DMS 273 treated with DMSO at 0.1 percent for 48 hours (cell line): Measurements from ENCODE around the gene PTS.
A peak's percentile ranks its signal among the peaks of the same experiment; 100 is the strongest.

Source experiments
- DNase-seq: peaks from one replicate; lab custom pipeline; 2025; lab: John Stamatoyannopoulos, UW

PTS gene

GRCh38 chr11:112265659-112266409 is 39.6 kb downstream of the PTS start:
- no peak for DNase-seq

GRCh38 chr11:112266410-112266778 is 40.2 kb downstream of the PTS start:
- no peak for DNase-seq

DNA sequence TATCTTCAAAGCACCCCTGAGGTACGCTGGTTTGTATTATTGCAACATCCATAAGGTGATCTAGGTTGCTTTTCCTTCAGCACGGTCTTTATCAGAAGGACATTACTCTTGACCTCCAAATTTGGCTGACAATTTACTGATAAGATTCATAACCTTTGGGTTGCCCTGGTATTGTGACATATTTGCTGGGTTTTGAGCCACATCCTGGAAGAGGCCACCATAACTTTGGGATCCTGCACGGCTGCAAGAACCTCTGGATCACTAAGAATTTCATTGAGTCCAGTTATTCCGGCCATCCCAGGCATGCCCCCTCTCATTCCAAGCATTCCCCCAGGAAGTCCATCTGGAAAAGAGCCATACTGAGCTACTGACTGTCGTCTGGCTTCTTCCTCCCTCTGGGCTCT is 41.0 kb downstream of the PTS start:
- no peak for DNase-seq

- DNase-seq, result no peak
Measured at GRCh38 chr11:112268406-112268805, 42.2 kb downstream of the PTS start.

DNA sequence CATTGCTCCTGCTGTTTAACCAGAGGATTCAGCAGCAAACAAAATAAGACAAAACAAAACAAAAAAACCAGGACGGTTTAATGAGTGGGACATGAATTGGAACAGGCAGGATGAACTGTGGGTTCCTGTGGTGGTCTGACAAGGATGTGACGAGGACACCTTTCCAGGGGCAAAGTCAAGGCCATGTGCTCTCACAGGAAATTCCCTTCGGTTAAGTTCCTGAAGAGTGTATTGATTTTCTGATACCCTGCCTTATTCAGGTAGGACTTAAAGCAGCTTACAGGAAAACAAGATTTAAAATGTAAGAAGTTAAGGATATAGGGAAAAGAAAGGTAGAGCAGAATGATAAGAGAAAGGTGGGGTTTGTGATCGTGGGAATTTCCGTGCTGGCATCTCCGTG is 42.9 kb downstream of the PTS start:
- DNase-seq, result no peak

- no peak for DNase-seq
Measured at GRCh38 chr11:112270551-112271180, 44.4 kb downstream of the PTS start.

DNA sequence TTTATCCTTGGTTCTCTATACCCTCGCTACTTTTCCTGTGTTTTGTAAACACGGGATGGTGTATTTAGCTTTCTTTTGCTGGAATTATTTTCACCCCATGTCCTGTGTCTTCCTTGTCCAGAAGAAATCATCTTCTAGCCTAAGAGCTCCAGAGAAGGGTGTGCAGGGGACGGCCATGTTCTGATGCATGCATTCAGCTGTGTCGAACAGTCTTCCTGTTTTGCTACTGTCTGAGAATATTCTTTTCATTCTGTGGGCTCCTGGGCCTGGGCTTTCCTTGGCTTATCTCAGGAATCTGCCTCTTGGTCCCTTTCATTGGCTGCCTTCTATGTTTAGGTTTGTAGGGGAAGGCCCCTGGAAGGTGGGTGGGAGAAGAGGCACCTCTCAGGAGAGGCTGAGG is 45.0 kb downstream of the PTS start:
- no peak for DNase-seq

- no peak for DNase-seq
Measured at GRCh38 chr11:112273066-112273465, 46.8 kb downstream of the PTS start.

DNA sequence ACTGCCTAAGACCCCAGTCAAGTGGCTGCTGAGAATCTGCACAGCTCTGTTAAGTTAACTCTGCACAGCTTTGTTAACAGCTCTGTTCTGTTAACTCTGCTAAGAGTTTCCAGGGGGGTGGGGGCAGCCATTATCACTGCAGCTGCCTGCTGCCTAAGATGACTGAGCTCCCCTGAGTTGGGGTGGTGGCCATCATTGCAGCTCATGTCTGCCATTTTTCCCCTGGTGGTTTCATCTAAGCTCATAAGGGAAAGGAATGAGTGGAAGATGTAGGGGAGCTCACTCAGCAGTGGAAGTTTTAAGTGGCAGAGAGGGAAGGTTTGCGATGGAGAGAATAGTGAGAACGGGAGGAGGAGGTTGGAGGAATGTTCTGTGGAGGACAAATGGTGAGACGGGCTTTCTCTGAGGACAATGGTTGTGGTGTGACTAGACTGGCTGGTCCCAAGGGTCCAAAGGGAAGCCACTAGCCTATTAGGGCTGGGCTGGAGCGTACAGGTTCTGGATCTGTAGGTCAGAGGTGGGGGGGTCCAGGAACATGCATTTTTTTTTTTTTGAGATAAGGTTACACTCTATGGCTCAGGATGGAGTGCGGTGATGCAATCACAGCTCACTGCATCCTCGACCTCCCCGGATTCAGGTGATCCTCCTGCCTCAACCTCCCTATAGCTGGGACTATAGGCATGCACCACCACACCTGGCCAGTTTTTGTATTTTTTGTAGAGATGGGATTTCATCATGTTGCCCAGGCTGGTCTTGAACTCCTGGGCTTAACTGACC is 48.0 kb downstream of the PTS start:
- DNase-seq, result no peak

GRCh38 chr11:112277029-112277428 is 50.8 kb downstream of the PTS start:
- no peak for DNase-seq

- DNase-seq, result no peak
Measured at GRCh38 chr11:112277941-112278340, 51.7 kb downstream of the PTS start.

GRCh38 chr11:112278803-112279202 is 52.6 kb downstream of the PTS start:
- no peak for DNase-seq

GRCh38 chr11:112279901-112280267 is 53.7 kb downstream of the PTS start:
- no peak for DNase-seq

DNA sequence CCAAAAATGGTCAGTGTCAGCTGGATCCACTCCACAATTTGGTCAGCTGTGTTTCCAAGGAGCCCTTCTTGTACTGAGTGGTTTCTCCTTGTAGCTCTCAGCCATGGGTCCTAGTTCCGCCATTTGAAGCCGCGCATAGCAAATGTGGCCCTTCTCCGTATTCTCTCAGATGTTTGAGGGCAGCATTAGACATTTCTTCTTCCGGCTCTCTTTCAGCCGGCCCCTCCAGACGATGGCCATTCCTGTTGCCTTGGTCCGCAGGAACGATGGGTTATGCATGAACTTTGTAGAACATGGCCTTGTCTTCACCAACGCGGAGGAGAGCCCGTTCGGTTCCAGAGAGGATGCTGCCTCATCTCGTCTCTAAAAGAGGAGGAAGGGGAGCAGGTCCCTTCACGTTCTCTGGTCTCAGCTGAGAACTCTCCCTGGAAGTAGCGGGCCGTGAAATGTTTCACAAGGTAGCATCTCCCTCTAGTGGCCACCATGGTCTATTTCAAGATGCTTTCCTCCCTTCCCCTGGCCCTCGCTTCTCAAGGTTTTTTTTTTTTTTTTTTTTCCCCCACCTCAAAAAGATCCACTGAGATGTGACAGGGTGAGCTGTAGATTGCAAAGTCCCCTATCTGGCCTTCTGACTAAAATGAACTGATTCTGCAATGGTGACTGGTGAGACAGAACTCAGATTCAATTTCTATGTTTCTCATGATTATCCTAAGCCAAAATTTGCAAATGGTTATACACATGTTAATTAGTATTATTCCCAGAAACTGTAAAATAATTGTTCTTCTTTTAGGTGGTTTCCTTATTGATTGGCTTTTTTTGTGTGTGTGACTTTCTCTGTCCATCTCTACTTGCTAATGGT is 54.3 kb downstream of the PTS start:
- peak; percentile 5 for DNase-seq

GRCh38 chr11:112281726-112282125 is 55.5 kb downstream of the PTS start:
- no peak for DNase-seq
